HK-2 (cell line): Measurements from ENCODE around the gene ELANE.

Experiments used
- DNase-seq: peaks from one replicate; pipeline ENCODE4 v3.0.0-alpha.2; 2018; ENCODE audit not compliant: unreplicated experiment

ELANE gene

DNA sequence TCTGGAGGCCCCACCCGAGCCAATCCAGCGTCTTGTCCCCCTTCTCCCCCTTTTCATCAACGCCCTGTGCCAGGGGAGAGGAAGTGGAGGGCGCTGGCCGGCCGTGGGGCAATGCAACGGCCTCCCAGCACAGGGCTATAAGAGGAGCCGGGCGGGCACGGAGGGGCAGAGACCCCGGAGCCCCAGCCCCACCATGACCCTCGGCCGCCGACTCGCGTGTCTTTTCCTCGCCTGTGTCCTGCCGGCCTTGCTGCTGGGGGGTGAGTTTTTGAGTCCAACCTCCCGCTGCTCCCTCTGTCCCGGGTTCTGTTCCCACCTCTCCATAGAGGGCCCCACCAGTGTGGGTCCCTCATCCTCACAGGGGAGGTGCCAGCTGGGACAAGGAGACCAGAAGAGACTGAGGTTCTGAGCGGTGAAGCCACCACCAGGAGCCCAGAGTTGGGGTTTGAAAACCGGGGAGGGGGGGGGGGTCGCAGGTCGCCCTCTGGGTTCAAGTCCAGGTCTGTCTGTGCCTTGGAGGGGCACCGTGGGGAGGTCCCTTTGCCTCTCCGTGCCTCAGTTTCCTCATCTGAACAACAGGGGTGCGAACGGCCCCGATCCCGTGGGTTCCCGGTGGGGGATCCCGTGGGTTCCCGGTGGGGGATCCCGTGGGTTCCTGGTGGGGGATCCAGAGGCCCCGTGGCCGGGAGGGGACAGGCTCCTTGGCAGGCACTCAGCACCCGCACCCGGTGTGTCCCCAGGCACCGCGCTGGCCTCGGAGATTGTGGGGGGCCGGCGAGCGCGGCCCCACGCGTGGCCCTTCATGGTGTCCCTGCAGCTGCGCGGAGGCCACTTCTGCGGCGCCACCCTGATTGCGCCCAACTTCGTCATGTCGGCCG, at the start of gene ELANE:
TSS of gene ELANE (plus strand) at position 168 of the 878 bp plus-strand sequence. CDS start at position 194, 26 bp downstream.
- DNase-seq = no peak

DNA sequence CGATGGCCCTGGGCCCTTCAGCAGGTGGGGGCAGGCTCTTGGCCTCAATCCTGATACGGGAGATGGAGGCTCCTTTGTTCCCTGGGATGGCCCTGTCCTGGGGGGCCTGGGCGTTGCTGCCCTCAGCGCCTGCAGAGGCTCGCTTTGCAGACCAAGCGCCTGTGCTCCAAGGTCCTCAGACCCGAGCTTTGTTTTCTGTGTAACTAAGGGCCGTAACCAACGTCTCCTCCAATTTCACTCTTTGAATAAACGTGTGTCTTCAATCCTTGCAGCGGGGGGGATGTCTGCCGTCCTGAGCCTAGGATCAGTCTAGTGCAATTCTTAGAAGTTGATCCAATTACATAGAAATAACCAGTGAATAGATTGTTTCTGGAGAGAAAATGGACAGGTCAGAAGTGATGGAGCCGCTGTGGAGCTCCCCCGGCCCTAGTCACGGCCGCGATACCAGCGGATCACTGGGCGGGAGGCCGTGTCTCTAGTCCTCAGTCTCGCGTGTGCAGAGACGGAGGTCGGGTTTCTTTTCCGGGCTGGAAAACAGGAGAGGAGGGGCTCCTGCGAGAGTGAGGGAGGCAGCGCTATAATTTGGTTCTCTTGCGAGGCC, 49.5 kb upstream of the ELANE start:
- DNase-seq = no peak

DNA sequence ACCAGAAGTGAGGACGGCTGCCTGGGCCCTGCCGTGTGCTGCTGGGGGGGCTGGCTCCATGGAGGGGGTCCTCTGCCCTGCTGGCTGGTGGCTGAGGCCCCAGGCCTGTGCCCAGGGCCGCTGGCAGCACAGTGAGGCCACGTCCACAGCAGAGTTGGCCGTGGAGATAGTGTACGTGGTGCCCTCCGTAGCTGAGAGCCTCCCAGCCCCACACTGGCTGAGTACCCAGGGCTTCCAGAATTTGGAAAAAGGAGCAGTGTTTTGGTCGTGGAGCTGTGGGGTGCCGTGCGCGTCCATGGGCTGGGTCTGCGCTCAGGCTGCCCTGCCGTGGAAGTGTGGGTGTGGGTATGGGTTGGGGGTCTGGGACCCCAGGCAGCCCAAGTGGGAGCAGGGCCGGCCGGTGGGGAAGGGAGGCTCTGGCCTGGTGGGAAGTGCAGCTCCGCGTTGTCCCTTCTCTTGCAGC, 49.0 kb upstream of the ELANE start:
- no peak for DNase-seq

DNA sequence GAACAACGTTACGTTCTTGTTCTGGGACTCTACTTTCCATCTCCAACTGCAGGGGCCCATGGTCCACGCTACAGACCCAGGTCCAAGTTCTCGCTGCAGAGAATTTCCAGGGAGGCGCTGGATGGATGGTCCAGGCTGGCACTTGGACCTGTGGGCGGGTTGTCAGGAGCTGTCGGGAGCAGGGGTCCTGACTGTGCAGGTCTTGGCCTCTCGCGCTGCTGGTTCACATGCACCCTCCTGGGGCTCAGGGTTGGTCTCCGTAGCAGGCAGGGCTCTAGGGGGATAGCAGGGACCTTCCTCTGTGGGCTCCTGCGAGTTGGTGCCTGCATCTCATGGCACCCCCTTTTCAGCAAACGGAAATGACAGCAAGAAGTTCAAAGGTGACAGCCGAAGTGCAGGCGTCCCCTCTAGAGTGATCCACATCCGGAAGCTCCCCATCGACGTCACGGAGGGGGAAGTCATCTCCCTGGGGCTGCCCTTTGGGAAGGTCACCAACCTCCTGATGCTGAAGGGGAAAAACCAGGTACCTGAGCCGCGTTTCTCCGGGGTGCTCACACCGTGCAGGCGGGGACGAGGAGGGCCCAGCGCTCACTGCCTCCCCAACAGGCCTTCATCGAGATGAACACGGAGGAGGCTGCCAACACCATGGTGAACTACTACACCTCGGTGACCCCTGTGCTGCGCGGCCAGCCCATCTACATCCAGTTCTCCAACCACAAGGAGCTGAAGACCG, 48.3 kb upstream of the ELANE start:
- DNase-seq = no peak

DNA sequence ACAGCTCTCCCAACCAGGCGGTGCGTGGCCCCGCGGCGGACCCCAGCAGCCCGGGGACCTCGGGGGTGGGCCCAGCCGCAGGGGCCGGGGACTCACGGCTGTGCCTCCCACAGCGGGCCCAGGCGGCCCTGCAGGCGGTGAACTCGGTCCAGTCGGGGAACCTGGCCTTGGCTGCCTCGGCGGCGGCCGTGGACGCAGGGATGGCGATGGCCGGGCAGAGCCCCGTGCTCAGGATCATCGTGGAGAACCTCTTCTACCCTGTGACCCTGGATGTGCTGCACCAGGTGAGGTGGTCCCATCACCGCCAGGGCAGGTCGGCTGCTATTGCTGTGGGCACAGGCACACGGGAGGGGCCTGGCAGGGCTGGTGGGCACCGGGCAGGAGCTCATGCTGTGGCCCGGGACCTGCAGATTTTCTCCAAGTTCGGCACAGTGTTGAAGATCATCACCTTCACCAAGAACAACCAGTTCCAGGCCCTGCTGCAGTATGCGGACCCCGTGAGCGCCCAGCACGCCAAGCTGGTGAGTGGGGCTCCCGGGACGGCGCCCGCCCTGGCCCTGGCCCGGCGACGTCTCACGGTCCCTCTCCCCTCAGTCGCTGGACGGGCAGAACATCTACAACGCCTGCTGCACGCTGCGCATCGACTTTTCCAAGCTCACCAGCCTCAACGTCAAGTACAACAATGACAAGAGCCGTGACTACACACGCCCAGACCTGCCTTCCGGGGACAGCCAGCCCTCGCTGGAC, 47.5 kb upstream of the ELANE start:
- DNase-seq = no peak

DNA sequence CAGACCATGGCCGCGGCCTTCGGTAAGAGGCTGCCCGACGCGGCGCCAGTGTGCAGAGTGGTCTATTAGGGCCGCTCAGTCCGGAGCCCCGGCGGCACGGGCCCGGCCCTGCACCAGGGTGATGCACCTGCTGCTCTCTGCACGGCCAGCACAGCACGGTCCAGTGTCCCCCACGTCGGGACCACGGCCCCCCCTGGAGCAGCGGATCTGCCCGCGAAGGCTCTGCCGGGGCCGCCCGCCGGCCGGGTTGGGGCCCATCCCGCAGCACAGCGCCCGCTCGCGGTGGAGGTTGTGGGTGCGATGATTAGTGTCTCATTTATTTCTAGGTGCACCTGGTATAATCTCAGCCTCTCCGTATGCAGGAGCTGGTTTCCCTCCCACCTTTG, 46.9 kb upstream of the ELANE start:
- DNase-seq = no peak

DNA sequence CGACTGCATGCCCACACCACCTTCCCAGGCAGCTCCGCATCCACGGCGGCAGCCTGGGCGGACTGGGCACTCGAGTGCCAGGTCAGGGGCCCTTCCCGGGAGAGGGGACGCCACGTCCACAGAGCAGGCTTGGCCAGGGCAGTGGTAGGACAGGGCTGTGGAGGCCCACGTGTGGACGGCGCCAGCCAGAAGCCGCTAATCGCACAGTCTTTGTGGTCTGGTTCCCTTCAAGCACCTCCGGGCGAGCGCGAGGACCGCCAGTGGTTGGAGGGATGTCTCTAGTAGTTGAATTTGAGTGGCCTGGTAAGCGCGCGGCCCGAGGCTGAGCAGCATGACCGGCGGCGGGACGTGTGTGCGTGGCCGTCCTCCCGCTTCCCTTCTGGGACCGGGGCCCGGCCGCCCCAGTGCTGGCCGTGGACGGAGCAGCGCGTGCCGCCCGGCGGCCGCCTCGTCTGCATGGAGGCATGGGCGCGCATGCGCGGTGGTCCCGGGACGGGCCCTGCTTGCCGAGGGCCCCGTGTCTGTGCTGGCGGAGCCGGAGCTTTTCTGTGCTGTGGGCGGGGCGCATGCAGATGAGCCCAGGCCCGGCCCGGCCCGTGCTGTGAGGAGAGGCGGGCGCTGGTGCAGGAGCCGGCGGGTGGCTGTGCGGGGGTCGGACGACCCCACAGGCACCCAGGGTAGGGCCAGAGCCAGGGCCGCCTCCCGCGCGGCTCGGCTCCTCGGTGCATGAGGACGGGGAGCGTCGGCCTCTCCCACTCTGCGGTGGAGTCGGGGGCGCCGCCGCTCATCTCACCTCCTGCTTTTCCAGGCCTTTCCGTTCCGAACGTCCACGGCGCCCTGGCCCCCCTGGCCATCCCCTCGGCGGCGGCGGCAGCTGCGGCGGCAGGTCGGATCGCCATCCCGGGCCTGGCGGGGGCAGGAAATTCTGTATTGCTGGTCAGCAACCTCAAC, 46.2 kb upstream of the ELANE start:
- DNase-seq = no peak

DNA sequence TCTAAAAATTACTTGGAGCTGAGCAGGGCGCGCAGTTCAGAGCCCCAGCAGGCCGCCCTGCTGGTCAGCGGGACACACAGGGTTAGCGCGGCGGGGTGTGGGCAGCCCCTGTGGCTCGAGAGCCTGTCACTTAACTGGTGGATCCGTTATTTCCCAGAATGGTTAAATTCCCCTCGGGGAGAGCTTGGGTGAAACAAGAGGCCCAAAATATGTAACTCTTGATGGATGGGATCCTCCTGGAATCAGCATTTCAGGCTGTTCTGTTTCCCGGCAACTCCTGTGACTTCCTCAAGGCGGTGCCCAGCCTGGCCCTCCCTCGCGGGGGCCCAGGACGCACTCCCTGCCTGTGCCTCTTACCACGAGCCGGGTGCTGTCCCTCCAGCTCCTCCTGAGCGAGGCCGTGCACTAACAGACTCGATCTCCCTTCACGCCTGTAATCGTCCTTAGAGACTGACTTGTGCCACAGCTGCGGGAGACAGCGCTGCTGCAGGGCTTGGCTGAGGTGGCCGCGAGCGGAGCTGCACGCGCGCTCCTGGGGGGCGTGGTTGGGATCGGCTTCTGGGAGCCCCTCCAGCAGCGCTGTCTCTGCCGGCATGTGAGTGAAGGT, 45.2 kb upstream of the ELANE start:
- DNase-seq = no peak

DNA sequence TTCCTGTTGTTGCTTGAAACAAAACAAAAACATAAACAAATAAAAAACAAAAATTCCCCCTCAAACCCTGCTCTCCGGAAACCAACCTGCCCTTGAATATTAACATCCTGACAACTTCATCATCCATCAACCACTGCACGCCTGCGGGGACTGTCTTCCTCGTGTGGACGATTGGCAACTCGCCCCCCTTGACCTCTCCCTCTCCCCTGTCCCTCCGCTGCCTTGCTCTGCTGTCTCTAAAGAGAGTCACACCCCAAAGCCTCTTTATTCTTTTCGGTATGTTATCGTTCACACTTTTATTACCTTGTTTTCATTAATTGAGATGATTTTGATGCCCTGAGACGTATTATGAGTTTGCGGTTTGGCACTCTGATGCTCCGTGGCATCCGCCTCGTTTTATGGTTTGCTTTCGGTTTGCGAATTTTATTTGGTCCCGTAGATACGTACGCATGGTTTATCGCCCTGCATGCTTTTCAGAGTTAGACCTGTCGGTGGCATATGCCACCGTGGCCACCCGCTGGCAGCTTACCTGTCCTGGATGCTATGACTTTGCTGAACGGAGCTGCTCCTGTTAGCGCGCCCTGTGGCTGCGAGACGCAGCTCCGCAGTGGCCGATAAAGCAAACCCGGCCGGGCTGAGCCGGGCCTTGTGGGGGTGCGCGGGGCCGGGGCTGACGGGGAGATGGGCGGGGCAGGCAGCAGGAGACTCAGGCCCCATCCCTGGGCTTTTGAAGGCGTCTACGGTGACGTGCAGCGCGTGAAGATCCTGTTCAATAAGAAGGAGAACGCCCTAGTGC, 44.3 kb upstream of the ELANE start:
- DNase-seq = no peak

DNA sequence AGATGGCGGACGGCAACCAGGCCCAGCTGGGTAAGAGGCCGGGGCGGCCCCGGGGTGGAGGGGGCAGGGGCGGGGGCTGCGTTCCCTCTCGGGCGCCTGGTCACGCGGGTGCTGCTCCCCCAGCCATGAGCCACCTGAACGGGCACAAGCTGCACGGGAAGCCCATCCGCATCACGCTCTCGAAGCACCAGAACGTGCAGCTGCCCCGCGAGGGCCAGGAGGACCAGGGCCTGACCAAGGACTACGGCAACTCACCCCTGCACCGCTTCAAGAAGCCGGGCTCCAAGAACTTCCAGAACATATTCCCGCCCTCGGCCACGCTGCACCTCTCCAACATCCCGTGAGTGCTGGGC, 43.7 kb upstream of the ELANE start:
- DNase-seq = no peak

DNA sequence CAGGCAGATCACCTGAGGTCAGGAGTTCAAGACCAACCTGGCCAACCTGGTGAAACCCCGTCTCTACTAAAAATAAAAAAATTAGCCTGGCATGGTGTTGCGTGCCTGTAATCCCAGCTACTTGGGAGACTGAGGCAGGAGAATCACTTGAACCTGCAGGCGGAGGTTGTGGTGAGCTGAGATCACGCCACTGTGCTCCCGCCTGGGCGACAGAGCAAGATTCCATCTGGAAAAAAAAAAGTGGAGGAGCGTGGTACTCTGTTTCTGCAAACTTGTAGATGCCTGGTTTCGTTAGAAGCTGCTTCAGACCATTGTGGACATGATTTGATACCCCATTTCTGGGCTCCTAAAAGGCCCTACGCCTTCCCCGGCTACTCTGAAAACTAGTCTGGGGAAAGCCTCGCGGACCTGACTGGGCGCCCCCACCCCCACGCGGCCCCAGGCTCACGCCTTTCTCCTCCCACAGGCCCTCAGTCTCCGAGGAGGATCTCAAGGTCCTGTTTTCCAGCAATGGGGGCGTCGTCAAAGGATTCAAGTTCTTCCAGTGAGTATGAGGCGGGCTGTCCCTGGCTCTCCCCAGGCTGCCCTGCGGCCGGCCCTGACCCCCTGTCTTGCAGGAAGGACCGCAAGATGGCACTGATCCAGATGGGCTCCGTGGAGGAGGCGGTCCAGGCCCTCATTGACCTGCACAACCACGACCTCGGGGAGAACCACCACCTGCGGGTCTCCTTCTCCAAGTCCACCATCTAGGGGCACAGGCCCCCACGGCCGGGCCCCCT, 41.8 kb upstream of the ELANE start:
- no peak for DNase-seq

DNA sequence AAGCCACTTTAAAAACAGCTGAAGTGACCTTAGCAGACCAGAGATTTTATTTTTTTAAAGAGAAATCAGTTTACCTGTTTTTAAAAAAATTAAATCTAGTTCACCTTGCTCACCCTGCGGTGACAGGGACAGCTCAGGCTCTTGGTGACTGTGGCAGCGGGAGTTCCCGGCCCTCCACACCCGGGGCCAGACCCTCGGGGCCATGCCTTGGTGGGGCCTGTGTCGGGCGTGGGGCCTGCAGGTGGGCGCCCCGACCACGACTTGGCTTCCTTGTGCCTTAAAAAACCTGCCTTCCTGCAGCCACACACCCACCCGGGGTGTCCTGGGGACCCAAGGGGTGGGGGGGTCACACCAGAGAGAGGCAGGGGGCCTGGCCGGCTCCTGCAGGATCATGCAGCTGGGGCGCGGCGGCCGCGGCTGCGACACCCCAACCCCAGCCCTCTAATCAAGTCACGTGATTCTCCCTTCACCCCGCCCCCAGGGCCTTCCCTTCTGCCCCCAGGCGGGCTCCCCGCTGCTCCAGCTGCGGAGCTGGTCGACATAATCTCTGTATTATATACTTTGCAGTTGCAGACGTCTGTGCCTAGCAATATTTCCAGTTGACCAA, 41.1 kb upstream of the ELANE start:
- DNase-seq = no peak

DNA sequence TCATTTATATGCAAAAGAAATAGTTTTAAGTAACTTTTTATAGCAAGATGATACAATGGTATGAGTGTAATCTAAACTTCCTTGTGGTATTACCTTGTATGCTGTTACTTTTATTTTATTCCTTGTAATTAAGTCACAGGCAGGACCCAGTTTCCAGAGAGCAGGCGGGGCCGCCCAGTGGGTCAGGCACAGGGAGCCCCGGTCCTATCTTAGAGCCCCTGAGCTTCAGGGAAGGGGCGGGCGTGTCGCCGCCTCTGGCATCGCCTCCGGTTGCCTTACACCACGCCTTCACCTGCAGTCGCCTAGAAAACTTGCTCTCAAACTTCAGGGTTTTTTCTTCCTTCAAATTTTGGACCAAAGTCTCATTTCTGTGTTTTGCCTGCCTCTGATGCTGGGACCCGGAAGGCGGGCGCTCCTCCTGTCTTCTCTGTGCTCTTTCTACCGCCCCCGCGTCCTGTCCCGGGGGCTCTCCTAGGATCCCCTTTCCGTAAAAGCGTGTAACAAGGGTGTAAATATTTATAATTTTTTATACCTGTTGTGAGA, 40.5 kb upstream of the ELANE start:
- no peak for DNase-seq

DNA sequence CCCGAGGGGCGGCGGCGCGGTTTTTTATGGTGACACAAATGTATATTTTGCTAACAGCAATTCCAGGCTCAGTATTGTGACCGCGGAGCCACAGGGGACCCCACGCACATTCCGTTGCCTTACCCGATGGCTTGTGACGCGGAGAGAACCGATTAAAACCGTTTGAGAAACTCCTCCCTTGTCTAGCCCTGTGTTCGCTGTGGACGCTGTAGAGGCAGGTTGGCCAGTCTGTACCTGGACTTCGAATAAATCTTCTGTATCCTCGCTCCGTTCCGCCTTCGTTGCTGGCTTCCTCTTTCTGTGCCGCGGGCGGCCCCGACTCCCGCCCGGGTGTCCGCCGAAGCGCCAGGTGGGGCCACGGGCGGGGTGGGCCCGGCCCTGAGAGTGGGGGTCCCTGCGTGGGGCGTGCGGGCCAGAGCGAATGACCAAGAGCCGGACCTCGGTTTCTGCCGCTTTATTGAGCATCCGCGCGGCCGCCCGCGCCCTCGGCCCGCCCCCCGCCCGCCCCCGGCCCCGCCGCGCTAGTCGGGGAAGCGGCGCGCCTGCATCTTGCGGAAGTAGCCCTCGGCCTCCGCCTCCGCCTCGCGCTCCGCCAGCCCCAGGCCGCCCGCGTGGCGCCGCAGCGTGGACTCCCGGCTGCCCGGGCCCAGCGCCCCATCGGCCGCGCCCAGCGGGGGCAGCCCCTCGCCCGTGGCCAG, 39.9 kb upstream of the ELANE start:
- DNase-seq = no peak

DNA sequence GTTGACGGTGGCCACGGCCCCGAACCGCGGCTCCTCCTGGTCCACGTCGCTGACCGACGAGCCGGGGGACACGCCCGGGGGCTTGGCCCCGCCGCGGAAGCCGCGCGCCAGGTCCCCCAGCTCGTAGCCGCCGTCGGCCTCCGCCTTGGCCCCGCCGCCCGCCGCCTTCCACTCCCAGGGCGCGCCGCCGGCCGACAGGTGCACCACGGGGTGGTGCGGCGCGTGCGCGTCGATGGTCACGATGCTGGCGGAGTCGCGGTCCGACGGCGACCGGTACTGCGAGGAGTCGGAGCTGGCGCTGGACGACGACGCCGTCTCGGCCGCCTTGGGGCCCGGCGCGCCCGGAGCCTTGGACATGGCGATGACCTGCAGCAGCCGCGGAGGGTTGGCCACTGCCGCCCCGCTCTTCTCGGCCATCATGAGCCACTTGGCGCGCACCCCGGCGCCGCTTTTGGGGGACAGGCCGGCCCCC, 39.3 kb upstream of the ELANE start:
- DNase-seq = no peak

DNA sequence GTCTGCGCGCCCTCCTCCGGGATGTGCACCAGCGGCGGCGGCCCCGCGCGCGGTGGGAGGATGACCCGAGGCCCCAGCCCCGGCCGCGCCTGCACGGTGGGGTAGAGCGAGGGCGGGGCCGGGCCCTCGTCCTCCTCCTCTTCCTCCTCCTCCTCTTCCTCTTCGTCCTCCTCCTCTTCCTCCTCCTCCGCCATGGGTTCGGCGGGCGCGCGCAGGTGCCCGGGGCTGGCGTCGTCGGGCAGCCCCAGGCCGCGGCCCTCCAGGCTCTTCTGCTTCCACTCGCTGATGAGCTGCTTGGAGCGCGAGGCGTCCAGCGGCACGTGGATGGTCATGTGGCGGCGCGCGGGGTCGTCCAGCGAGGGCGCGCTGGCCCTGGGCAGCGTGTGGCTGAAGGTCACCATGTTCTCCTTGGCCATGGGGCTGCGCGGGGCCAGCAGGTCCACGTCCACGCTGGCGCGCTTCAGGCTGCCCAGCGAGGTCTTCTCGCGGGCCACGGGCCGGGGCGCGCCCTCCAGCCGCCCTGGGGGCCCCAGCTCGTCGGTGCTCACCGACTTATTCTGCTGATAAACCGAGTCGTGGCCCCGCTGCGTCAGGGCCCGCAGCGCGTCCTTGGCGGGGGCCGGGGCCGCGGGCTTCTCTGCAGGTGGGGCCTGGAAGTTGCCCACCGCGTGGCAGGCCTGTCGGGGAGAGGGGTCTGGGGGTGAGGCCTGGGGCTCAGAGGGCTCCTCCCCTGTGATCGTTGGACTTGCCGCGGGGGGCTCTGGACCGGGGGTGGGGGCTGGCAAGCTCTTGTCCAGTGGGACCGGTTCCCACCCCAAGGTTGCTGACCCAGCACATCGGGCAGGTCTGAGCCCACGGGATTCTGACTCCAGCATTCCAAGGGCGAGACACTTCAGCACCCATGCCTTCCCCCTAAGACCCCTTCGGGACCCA, 38.6 kb upstream of the ELANE start:
- DNase-seq = no peak
